AG09309 (cell line): Measurements from ENCODE around the gene LY86.

Experiments
- DNase-seq: peaks from one replicate; pipeline ENCODE4 v3.0.0-alpha.2; 2010; ENCODE audit warnings: low read depth
- H3K4me3 ChIP-seq: 2 replicates; pipeline ENCODE4 v1.5.1; 2011; ENCODE audit warnings: mild to moderate bottlenecking, low read depth, low read length, moderate library complexity; ENCODE audit not compliant: control insufficient read depth
- TF ChIP-seq, protein P1 (sequence below): IDR thresholded peaks from 2 replicates; pipeline ENCODE4 v1.5.1; 2011; ENCODE audit warnings: mild to moderate bottlenecking, low read depth, low read length, inconsistent platforms; ENCODE audit not compliant: insufficient read depth, control insufficient read depth; ENCODE audit errors: missing control alignments

The LY86 gene

DNA sequence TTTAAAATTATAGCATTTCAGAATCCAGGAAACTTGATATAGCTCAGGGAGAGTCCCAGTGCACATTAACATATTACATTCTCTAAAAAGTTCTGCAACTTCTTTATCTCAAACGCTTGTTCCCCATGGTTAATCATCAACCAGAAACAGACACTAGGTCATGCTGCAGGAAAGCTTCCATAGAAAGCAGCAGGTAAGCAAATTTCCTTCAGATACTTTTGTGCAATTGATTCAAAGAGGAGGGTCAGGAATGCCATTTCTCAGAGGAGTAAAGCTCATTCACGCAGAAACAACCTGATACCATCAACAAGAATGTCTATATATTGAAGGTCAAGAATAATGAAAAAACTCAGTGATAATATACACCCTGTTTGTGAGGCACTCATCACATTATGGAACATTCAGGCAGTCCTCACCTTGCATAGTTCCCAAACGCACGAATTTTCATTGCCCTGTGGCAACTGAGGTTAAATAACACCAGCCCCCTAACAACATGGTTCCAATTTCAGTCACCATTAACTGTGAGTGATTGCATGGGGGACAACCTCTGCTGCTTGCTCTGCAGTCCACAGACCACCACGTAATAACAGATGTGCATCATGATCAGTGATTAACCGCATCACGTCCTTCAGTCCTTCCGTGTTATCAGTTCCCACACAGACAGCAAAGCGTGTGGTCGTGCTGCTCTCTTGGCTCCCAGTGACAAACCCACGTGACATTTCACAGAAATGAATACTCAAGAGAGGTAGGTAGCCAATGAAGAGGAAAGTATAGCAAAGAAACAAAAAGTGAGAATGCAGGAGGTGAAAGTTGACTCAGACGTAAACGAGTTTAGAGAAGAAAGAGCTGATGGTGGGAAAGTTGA, 95.7 kb downstream of the LY86 start:
- H3K4me3 ChIP-seq = no peak overlapping the region
- no peak for DNase-seq

DNA sequence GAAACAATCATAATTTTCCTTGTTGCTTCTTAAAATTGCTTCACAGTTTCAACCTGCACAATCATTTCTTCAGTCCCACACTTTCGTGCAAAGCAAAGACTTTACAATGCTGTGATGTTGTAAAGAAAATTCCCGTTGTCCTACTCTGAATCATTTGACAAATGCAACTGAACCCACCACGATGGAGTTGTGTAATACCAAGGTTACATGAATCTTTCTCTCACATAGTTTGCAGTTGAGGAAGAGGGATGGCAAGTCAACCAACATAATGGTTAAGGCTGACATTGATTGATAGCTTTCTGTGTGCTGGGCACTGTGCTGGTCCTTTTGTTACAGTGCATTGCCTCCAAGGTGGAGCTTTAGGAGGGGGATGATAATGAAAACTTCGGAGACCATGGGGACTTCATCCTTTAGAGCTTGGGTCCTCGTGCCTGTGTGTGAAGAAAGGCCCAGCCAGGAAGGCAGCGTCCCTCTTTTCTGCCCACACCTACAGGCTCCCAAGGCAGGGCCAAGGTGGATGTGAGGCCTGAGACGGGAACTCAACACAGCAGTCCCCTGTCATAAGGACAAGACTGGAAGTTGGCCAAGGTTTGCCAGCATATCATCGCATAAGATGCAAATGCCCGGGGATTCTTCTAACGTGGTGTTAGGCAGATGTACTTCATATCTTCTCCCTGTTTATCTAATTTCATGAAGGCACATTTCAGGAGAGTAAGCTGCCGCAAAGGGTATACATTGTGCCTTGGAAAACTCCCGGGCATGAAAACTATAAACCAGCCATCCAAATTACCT, 96.9 kb downstream of the LY86 start:
- DNase-seq = peak; percentile 74
- no peak overlapping the region for H3K4me3 ChIP-seq
- TF ChIP-seq, protein P1, sequence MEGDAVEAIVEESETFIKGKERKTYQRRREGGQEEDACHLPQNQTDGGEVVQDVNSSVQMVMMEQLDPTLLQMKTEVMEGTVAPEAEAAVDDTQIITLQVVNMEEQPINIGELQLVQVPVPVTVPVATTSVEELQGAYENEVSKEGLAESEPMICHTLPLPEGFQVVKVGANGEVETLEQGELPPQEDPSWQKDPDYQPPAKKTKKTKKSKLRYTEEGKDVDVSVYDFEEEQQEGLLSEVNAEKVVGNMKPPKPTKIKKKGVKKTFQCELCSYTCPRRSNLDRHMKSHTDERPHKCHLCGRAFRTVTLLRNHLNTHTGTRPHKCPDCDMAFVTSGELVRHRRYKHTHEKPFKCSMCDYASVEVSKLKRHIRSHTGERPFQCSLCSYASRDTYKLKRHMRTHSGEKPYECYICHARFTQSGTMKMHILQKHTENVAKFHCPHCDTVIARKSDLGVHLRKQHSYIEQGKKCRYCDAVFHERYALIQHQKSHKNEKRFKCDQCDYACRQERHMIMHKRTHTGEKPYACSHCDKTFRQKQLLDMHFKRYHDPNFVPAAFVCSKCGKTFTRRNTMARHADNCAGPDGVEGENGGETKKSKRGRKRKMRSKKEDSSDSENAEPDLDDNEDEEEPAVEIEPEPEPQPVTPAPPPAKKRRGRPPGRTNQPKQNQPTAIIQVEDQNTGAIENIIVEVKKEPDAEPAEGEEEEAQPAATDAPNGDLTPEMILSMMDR = no peak

More for the DNA sequence above, 95.7 kb downstream of the LY86 start:
- TF ChIP-seq, protein P1 = no peak

DNA sequence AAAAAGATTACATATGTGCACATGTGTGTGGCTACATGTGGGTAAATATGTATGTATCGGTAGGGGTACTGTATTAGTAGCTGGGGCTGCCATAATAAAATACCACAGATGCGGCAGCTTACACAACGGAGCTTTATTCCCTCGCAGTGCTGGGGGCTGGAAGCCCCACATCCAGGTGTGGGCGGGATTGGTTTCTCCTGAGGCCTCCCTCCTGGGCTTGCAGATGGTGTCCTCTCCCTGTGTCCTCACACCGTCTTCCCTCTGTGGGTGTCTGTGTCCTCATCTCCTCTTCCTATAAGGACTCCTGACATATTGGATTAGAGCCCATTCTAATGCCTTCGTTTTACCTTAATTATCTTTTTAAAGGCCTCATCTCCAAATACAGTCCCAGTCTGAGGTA, 97.7 kb downstream of the LY86 start:
- no peak for DNase-seq
- TF ChIP-seq, protein P1 = no peak
- H3K4me3 ChIP-seq = no peak overlapping the region

DNA sequence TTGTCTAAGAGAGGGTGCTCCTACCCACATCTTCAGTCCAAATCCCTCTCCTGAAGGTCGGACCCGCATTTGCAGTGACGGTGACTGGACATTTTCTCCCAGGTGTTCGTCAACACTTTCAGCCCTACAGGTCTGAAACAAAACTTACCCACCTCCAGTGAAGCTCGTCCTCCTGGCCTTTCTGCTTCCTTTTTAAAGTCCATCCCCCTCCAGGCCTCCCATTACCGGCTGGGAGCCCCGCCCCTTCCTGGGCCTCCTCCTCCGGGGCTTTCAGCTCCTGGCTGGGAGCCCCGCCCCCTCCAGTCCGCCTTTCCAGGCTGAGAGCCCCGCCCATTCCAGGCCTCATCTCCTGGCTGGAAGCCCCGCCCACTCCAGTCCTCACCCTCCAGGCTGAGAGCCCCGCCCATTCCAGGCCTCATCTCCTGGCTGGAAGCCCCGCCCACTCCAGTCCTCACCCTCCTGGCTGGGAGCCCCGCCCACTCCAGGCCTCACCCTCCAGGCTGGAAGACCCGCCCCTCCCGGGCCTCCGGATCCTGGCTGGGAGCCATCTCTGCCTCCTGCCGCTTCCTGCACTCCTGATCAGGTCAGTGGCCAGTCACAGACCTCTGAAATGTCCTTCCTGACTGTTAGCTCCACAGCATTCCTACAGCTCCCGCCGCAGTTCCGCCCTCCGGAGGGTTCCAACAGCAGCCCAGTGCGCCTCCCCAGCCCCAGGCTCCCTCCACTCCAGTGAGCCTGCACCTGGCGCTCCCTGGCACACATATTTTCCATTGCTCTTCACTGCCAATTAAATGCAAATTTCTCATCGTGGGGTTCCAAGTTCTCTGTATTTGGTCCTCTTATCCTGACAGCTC, 98.5 kb downstream of the LY86 start:
- no peak for DNase-seq
- H3K4me3 ChIP-seq = no peak overlapping the region
- TF ChIP-seq, protein P1 = no peak

DNA sequence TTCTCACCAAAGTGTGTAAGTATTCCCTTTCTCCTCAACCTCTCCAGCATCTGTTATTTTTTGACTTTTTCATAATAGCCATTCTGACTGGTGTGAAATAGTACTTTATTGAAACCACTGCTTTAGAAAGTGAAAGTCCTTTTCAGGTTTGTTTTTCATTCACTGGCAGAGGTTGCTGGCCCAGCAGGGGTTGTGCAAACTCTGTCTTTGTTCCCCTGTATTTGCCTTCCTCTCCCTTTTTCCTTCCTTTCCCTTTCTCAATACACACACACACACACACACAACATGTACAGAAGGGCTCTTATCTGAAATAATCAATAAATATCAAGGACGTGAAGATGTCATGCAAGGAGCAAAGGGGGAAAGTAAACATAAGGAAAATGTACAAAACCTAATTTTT, 99.8 kb downstream of the LY86 start:
- H3K4me3 ChIP-seq = no peak overlapping the region
- TF ChIP-seq, protein P1 = no peak
- DNase-seq = no peak

DNA sequence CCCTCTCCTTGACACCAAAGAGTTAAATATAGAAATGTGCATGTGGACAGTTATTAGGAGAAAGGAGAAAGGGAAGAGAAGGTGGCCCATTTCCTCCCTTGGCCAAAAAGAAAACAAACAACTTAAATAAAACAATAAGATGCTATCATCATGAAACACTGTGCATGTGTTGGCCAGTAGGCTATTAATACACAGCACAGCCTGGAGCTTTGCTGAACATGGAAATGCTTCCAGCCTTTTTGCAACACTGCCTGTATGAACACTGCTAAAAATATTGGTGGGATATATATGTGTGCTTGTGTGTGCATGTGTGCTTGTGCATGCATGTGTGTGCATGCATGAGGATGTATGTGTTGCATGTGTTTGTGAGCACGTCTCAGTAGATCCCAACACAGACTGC, 100.4 kb downstream of the LY86 start:
- H3K4me3 ChIP-seq = no peak overlapping the region
- TF ChIP-seq, protein P1 = no peak
- DNase-seq = no peak
